WI38 (cell line): ENCODE data around the gene FEM1B.

Experiments used
- H3K4me3 ChIP-seq: 2 replicates; pipeline ENCODE4 v1.5.1; 2011; ENCODE audit warnings: low read depth, mild to moderate bottlenecking, control low read depth, low read length
- CTCF ChIP-seq: IDR thresholded peaks from 2 replicates; pipeline ENCODE4 v1.5.1; 2012; ENCODE audit warnings: low read depth, mild to moderate bottlenecking, control low read depth, low read length

The FEM1B gene

GRCh38 chr15:68298882-68299381, 21.4 kb downstream of the FEM1B start:
- no peak overlapping the region for H3K4me3 ChIP-seq
- no peak for TF ChIP-seq CTCF

GRCh38 chr15:68299436-68299835, 21.9 kb downstream of the FEM1B start:
- H3K4me3 ChIP-seq: no peak overlapping the region
- TF ChIP-seq CTCF: no peak

GRCh38 chr15:68300115-68300940, 22.8 kb downstream of the FEM1B start:
- H3K4me3 ChIP-seq: no peak overlapping the region
- TF ChIP-seq CTCF: no peak

DNA sequence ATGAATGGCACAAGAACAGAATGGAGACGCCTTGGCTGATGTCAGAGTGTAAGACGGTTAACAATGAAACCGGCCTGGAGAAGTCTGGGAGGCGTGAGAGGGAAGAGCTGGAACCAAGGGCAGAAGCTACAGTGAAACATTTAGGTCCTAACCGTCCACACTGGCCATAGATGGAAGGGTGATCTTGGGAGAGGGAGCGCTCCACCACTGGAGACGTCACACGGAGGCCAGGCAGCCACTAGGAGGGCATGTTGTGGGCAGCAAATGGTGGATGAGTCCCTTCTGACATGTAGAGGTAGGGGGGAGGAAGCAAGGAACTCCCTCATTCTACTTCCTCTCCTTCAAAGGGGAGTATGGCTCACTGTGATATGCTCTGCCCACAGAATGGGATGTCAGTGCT, 23.8 kb downstream of the FEM1B start:
- no peak overlapping the region for H3K4me3 ChIP-seq
- no peak for TF ChIP-seq CTCF

- no peak overlapping the region for H3K4me3 ChIP-seq
- no peak for TF ChIP-seq CTCF
These were observed 25.2 kb downstream of the FEM1B start for GRCh38 chr15:68302729-68303128.

DNA sequence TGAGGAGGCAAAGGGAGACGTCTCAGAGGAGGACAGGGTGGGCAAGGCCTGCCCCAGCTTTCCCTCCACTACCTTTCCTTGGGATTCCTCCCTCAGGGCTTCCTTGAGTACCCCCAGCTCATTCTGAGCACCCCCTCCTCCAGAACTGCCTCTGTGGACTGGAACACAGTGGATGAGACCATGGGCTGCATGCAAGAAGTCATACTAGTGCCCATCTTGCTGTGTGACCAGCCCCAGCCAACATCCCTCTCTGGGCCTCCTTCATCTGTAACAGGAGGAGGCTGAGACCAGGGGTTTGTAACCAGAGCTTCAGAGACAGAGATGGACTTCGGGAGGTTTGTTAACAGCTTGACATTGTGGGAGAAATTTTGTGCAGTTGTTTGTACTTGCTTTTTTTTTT, 25.6 kb downstream of the FEM1B start:
- no peak for TF ChIP-seq CTCF
- no peak overlapping the region for H3K4me3 ChIP-seq

DNA sequence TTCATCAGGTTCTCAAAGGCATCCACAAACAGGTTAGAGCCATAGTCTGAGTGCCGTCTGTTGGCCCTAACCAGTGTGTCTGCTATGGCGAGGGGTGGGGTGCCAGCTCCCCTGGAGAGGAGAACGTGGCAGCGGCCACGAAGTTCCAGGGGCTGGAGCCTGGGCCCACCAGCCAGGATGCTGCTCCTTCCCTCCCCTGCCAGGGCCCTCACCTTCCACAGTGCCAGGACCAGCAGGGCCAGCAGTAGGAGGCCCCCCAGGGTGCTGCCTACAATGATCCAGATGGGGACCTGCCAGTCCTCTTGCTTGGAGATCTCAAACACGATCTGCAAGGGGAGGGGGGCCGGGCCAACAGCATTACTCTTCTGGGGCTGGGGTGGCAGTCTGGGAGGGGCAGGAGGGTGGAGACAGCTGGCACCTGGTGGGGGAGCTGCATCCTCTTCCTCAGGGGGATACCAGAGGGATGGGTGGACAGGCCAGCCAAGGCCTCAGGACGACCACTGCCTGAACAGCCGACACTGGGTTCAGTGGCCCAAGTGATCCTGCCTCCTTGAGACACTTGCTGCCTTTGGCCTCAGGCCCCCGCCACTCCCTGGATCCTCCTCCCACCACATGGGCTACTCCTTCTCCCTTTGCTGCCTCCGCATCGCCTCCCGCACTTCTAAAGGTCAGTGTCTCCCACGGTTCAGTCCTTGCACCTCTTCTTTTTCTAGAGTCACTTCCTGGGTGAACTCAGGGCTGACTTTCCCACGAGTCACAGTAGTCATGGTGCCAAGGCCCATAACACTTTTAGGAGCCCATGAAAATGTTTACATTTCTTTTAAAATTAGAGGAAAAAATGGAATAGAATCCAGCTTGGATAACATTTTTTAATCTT, 26.3 kb downstream of the FEM1B start:
- no peak overlapping the region for H3K4me3 ChIP-seq
- TF ChIP-seq CTCF: no peak
